GM15510 (cell line): ENCODE data around the gene SEZ6L2.

ENCODE experiments used
- POLR2A ChIP-seq: IDR thresholded peaks from 3 replicates; pipeline ENCODE4 v1.6.1; 2011; ENCODE audit warnings: borderline replicate concordance; ENCODE audit not compliant: insufficient read length; ENCODE audit errors: extremely low read depth

The SEZ6L2 gene

GRCh38 chr16:29899516-29900101 is at the start of gene SEZ6L2:
SEZ6L2 (minus strand) TSS chr16:29899550; CDS start chr16:29899019, 531 bp downstream.
- TF ChIP-seq POLR2A = no peak

GRCh38 chr16:29947897-29948296 is 48.5 kb upstream of the SEZ6L2 start:
- no peak for TF ChIP-seq POLR2A

- no peak for TF ChIP-seq POLR2A
Observed at GRCh38 chr16:29943846-29944799, 44.8 kb upstream of the SEZ6L2 start.

GRCh38 chr16:29940656-29941055 is 41.3 kb upstream of the SEZ6L2 start:
- TF ChIP-seq POLR2A = no peak

- TF ChIP-seq POLR2A = no peak
Observed at GRCh38 chr16:29927070-29927905, 27.9 kb upstream of the SEZ6L2 start.

- TF ChIP-seq POLR2A = no peak
Observed at GRCh38 chr16:29926711-29927052, 27.3 kb upstream of the SEZ6L2 start.

GRCh38 chr16:29925781-29926710 is 26.7 kb upstream of the SEZ6L2 start, which contains the start of gene KCTD13:
KCTD13 (minus strand) TSS chr16:29926226; CDS start chr16:29926033, 193 bp downstream.
- peak; percentile 96 for TF ChIP-seq POLR2A

- no peak for TF ChIP-seq POLR2A
Observed at GRCh38 chr16:29925105-29925756, 25.9 kb upstream of the SEZ6L2 start.

- no peak for TF ChIP-seq POLR2A
Observed at GRCh38 chr16:29922986-29923501, 23.7 kb upstream of the SEZ6L2 start.

- no peak for TF ChIP-seq POLR2A
Observed at GRCh38 chr16:29922326-29922725, 23.0 kb upstream of the SEZ6L2 start.

- no peak for TF ChIP-seq POLR2A
Observed at GRCh38 chr16:29921034-29921385, 21.7 kb upstream of the SEZ6L2 start.

GRCh38 chr16:29920288-29921033 is 21.1 kb upstream of the SEZ6L2 start:
- no peak for TF ChIP-seq POLR2A

GRCh38 chr16:29916979-29917378 is 17.6 kb upstream of the SEZ6L2 start:
- no peak for TF ChIP-seq POLR2A

- TF ChIP-seq POLR2A = no peak
Observed at GRCh38 chr16:29915590-29916247, 16.4 kb upstream of the SEZ6L2 start.
